ENCODE measurements around the gene TMEM88. TPM values are rescaled to one million over a fixed set of nuclear protein-coding genes. Genes with fewer than 3 reads are reported as not detected.
A peak's percentile ranks its signal among the peaks of the same experiment; 100 is the strongest.

Gene TMEM88
- total RNA-seq, 1 experiment from 2014 or later, result 11.3 TPM

- Mint-ChIP-seq H3K27ac (peak overlapping the region in 1 of 3 experiments; percentile 84; a peak in 1 of 7 replicates), H3K36me3 (ENCODE audit: insufficient read depth in 1 of 3, low read depth in 3 of 3) (no peaks in the 10 kb centered on the region), H3K4me1 (peaks cover 8% of the 10 kb centered on the region in 2 experiments), H3K9me3 (no peaks in the 10 kb centered on the region), H3K27me3 (ENCODE audit: low read depth) (peaks cover 44% of the 10 kb centered on the region), H3K4me3 (no peak overlapping the region)
- Histone ChIP-seq H2BK5ac (ENCODE audit: insufficient read length, low read length) (no peak overlapping the region), H2BK15ac (ENCODE audit: low read depth, low read length) (no peak overlapping the region), H3K9ac (ENCODE audit: extremely low read depth, insufficient read length, low read length) (no peak overlapping the region), H2BK20ac (ENCODE audit: low read depth, low read length, poor library complexity, severe bottlenecking) (no peak overlapping the region), H3T11ph (ENCODE audit: low read length) (no peak overlapping the region), H3K4me1 (ENCODE audit: insufficient read depth, low read length) (no peaks in the 10 kb centered on the region), H3K79me1 (ENCODE audit: insufficient read depth, low read depth, low read length, poor library complexity, severe bottlenecking) (no peaks in the 10 kb centered on the region), H3K14ac (ENCODE audit: insufficient read depth, low read length) (peak overlapping the region; percentile 27; the same call in 1 of the 2 replicates), H3K27me3 (ENCODE audit: insufficient read depth, low read length) (no peaks in the 10 kb centered on the region; the same call in 1 of the 2 replicates), H2BK120ac (ENCODE audit: low read depth, low read length, poor library complexity, severe bottlenecking) (no peak overlapping the region), H3K27ac (ENCODE audit: insufficient read length, low read depth, low read length) (no peak overlapping the region), H2BK12ac (ENCODE audit: insufficient read length, low read depth, low read length) (no peak overlapping the region), H4K91ac (ENCODE audit: insufficient read length, low read depth, low read length) (no peak overlapping the region), H3K79me2 (ENCODE audit: insufficient read depth, low read length) (no peaks in the 10 kb centered on the region), H2AFZ (ENCODE audit: low read length) (no peak overlapping the region), H3K23me2 (ENCODE audit: insufficient read length, low read depth, low read length, poor library complexity, severe bottlenecking) (no peaks in the 10 kb centered on the region), H3K4me2 (ENCODE audit: insufficient read depth, insufficient read length, low read length) (no peak overlapping the region), H4K8ac (replicated peaks; ENCODE audit: insufficient read length, low read depth, low read length) (no peak overlapping the region), H2AK5ac (ENCODE audit: insufficient read length, low read length) (no peak overlapping the region), H4K20me1 (ENCODE audit: control insufficient read depth, insufficient read depth, insufficient read length) (no peaks in the 10 kb centered on the region), H3K4ac (ENCODE audit: low read depth, low read length) (no peak overlapping the region), H4K5ac (ENCODE audit: insufficient read length, low read depth, low read length) (no peak overlapping the region), H3K23ac (ENCODE audit: insufficient read length, low read depth, low read length) (no peak overlapping the region), H3K18ac (ENCODE audit: insufficient read length, low read depth, low read length) (no peak overlapping the region), H3K9me3 (ENCODE audit: control insufficient read depth, low read depth, low read length) (no peaks in the 10 kb centered on the region), H3K56ac (ENCODE audit: insufficient read length, low read depth, low read length) (no peak overlapping the region)
- WGBS (ENCODE audit: extremely low coverage, insufficient read length, low lambda C conversion rate), result no CpG with 5 or more reads among the region's 27 CpGs
- TF ChIP-seq CTCF (conservative IDR thresholded peaks at IDR 0.05), result no peak
- no peak for DNase-seq
Observed at GRCh38 chr17:7818746-7819645, 35.9 kb upstream of the TMEM88 start.
